Epithelial cell of esophagus (primary cell): ENCODE data around the gene GATM.

ENCODE experiments used
- DNase-seq: peaks from one replicate; pipeline ENCODE4 v3.0.0; 2010; ENCODE audit warnings: low read depth
- H3K4me3 ChIP-seq: 2 replicates; pipeline ENCODE4 v1.5.1; 2011; ENCODE audit warnings: mild to moderate bottlenecking, low read length, control low read depth
- TF ChIP-seq, protein P1 (sequence below): IDR thresholded peaks from 2 replicates; pipeline ENCODE4 v1.5.1; 2011; ENCODE audit warnings: low read depth, mild to moderate bottlenecking, low read length, control low read depth, inconsistent platforms; ENCODE audit not compliant: insufficient read depth; ENCODE audit errors: missing control alignments

The GATM gene

DNA sequence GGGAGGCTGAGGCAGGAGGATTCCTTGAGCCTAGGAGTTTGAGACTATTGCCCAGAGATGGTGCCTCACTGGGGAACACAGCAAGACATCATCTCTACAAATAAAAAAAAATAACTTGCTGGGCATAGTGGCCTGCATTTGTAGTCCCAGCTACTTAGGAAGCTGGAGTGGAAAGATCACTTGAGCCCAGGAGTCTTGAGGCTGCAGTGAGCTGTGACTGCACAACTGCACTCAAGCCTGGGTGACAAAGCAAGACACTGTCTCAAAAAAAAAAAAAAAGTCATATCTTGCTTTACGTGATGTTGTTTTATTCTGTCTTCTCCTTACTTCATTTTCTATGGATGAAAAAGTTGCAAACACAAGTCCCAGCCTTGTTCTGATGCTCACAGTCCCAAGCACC lies 14.1 kb downstream of the GATM start:
- H3K4me3 ChIP-seq = no peak overlapping the region
- no peak for DNase-seq
- TF ChIP-seq, protein P1, sequence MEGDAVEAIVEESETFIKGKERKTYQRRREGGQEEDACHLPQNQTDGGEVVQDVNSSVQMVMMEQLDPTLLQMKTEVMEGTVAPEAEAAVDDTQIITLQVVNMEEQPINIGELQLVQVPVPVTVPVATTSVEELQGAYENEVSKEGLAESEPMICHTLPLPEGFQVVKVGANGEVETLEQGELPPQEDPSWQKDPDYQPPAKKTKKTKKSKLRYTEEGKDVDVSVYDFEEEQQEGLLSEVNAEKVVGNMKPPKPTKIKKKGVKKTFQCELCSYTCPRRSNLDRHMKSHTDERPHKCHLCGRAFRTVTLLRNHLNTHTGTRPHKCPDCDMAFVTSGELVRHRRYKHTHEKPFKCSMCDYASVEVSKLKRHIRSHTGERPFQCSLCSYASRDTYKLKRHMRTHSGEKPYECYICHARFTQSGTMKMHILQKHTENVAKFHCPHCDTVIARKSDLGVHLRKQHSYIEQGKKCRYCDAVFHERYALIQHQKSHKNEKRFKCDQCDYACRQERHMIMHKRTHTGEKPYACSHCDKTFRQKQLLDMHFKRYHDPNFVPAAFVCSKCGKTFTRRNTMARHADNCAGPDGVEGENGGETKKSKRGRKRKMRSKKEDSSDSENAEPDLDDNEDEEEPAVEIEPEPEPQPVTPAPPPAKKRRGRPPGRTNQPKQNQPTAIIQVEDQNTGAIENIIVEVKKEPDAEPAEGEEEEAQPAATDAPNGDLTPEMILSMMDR = no peak

DNA sequence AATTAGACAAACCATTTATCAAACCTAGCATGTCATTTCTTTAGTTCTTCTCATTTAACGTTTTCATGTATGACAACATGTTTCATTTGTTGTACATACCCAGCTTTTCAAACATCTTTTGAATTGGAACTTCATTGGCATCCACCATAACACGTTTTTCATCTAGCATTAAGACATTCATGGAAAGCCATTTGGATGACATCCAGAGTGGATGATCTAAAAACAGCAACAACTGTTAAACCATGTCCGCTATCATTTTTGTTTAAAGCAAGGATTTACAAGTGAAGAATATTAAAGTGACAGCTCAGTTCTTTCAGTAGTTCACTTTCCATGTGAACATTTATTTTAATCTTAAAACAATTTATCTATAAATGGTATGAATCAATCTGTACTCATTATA lies 14.5 kb downstream of the GATM start:
- no peak overlapping the region for H3K4me3 ChIP-seq
- DNase-seq = no peak
- TF ChIP-seq, protein P1 = no peak

DNA sequence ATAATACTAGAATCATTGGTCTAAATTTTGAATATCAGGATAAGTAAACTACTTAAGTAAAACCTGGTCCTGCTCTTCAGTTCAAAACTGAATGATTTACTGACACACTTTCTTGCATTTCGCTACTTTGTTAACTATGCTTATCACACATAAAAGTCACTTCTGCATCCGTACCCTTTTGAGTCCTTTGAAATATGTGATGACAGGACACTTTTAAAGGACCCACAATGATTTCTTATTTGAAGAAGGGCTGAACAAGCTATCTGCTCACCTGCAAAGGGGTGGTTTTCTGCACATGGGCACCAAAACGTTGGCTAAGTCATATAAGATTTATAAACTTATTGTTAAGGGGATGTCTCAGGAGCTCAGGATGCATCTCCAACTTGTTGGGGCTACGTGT lies 15.0 kb downstream of the GATM start:
- TF ChIP-seq, protein P1 = no peak
- DNase-seq = no peak
- no peak overlapping the region for H3K4me3 ChIP-seq

DNA sequence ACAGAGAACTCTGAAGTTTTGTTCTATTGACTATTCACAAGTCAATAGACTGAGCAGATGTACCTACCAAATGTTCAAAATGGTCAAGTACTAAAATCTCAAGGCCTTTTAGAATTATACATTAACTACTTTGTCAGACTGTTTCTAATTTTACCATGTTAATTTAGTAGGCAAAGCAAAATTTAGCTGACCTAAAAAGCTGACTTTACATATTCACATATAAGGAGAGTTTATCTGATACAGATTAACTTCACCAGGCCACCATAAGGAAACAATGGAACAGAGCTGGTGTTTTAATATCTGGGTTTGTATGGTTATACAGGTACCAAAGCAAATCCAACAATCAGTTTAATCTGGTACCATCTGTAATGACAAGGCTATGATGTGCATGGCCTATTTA lies 15.9 kb downstream of the GATM start:
- DNase-seq = no peak
- TF ChIP-seq, protein P1 = no peak
- H3K4me3 ChIP-seq = no peak overlapping the region

DNA sequence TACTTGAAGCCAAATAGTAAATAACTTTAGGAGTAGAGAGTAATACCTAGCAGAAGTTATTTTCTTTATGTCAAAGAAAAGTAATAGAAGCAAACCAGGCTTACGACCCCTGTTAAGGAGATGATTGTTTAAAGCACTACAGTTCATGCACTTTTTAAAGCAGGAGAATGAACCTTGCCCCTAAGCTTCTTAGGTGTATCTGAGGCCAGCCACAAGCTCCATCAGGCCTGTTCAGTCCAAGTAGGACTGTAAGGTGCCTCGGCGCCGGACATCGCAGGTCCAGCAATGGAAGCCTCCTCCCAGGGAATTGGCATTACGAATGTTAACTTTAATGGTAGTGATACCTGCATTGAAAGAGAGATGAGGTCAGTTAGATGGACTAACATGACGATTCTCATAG lies 16.5 kb downstream of the GATM start:
- DNase-seq = no peak
- TF ChIP-seq, protein P1 = no peak
- H3K4me3 ChIP-seq = no peak overlapping the region

DNA sequence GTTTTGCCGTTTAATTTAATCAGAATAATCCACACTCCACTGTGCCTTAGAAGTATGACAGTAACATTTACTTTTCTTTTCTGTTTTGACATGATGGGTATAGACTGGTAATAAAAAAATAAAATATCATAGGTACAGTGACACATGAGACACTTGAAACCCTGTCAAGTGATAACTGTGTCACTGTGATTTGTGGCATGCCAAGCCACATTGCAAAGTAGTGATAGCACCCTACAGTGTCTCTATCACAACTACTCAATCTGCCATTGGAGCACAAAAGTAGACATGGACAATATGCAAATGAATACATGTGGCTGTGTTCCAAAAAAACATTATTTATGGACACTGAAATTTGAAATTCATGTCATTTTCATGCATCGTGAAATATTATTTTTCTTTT lies 22.5 kb downstream of the GATM start:
- TF ChIP-seq, protein P1 = no peak
- no peak overlapping the region for H3K4me3 ChIP-seq
- no peak for DNase-seq

DNA sequence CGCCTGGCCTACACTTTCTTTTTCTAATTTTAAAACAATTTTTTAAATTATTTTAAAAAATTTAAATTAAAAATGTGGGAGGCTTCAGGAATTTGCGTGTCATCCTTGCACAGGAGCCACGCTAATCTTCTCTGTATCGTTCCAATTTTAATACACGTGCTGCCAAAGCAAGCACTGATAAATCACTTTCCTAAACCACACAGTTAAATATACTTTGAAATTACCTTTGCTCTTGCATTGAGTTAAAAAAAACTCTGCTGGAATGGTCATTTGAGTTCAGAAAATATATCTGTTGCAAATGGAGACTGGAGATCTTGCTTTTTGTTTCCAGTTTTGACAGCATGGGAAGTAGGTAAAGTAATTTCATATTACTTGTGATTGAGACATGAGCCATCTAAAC lies 23.6 kb downstream of the GATM start:
- H3K4me3 ChIP-seq = no peak overlapping the region
- TF ChIP-seq, protein P1 = no peak
- DNase-seq = no peak
